Keratinocyte (primary cell): ENCODE results near the gene CHSY1.
A peak's percentile ranks its signal among the peaks of the same experiment; 100 is the strongest.

Experiments used
- CTCF ChIP-seq, 3 experiments: IDR thresholded peaks in 1 of 3; conservative IDR thresholded peaks in 1 of 3; optimal IDR thresholded peaks in 1 of 3; 2 replicates in 2 of 3; 3 replicates in 1 of 3; pipeline versions ENCODE3 to v1.5.1; 2011; ENCODE audit warnings: low read length in 3 of 3, mild to moderate bottlenecking in 3 of 3, moderate library complexity in 2 of 3, control low read depth in 1 of 3, inconsistent platforms in 1 of 3; ENCODE audit not compliant: insufficient read depth in 2 of 3; ENCODE audit errors: extremely low read depth in 1 of 3
- EZH2 ChIP-seq: IDR thresholded peaks from one replicate; pipeline ENCODE4 v1.6.1; 2012; ENCODE audit warnings: inconsistent platforms, mild to moderate bottlenecking, low read length, moderate library complexity

GRCh38 chr15:101288905-101289513 is 37.2 kb upstream of the CHSY1 start:
- peak in 2 of 3 experiments; percentile 59 to 68 for TF ChIP-seq CTCF (optimal IDR thresholded peaks at IDR 0.05 in 1 of 3, IDR thresholded peaks at IDR 0.05 in 1 of 3, conservative IDR thresholded peaks at IDR 0.05 in 1 of 3; ENCODE audit: extremely low read depth in 1 of 3, insufficient read depth in 2 of 3, low read length in 3 of 3)
- no peak for TF ChIP-seq EZH2
